Panc1 (cell line): ENCODE data around the gene RPA3. TPM values are rescaled to one million over a fixed set of nuclear protein-coding genes. Genes with fewer than 3 reads are reported as not detected.

ENCODE experiments used
- ATAC-seq: fragments of 200-7000 bp; cut with Tn5 transposase; 2 replicates; pipeline ENCODE4 v1.9.1; 2020; ENCODE audit warnings: mild to moderate bottlenecking, moderate library complexity
- BruUV-seq: library from RNA; stranded (reverse); fragments of 400-500 nt; replicated peaks from 2 replicates; lab custom pipeline; 2021; lab: Mats Ljungman, UMichigan
- CTCF ChIA-PET: fragments of 300-600 bp; sonication (Branson Sonifier 250); formaldehyde crosslinking; loops from one replicate; lab custom pipeline; 2022; ENCODE audit warnings: antibody characterized with exemption; lab: Charles Lee
- POLR2A ChIA-PET: fragments of 300-600 bp; sonication (Branson Sonifier 250); formaldehyde crosslinking; loops from one replicate; lab custom pipeline; 2022; ENCODE audit warnings: antibody characterized with exemption; lab: Charles Lee
- DNase-seq: peaks from one replicate; pipeline ENCODE4 v3.0.0-alpha.2; 2010; ENCODE audit warnings: low read depth, low spot score
- H3K27ac ChIP-seq: 2 replicates; pipeline ENCODE4 v1.5.1; 2011; ENCODE audit warnings: mild to moderate bottlenecking, low read length, inconsistent platforms
- H3K27me3 ChIP-seq: fragments of 200-500 bp; sonication (Bioruptor generic); 2 replicates; pipeline ENCODE4 v1.6.0; 2014; ENCODE audit warnings: low read length, inconsistent platforms; ENCODE audit not compliant: control insufficient read depth, insufficient read depth
- H3K36me3 ChIP-seq: fragments of 200-500 bp; sonication (Bioruptor generic); 2 replicates; pipeline ENCODE4 v1.5.1; 2014; ENCODE audit warnings: inconsistent platforms, mild to moderate bottlenecking, low read length, moderate library complexity; ENCODE audit not compliant: control insufficient read depth, insufficient read depth
- H3K4me1 ChIP-seq: 2 replicates; pipeline ENCODE4 v1.5.1; 2011; ENCODE audit warnings: inconsistent platforms, mild to moderate bottlenecking, low read length, moderate library complexity; ENCODE audit not compliant: control insufficient read depth, insufficient read depth
- H3K4me3 ChIP-seq, 2 experiments: 2 replicates each; pipeline ENCODE4 v1.5.1; 2011 to 2012; ENCODE audit warnings: low read depth in 2 of 2, low read length in 2 of 2, mild to moderate bottlenecking in 2 of 2, inconsistent platforms in 1 of 2, moderate library complexity in 1 of 2
- H3K9me3 ChIP-seq: fragments of 200-500 bp; sonication (Bioruptor generic); 2 replicates; pipeline ENCODE4 v1.5.1; 2014; ENCODE audit warnings: low read depth, mild to moderate bottlenecking, inconsistent platforms, low read length, moderate library complexity; ENCODE audit not compliant: control insufficient read depth, insufficient read depth
- CTCF ChIP-seq: fragments of 450-650 bp; IDR thresholded peaks from 2 replicates; pipeline ENCODE4 v1.5.1; 2017; ENCODE audit warnings: mild to moderate bottlenecking
- POLR2AphosphoS5 ChIP-seq: IDR thresholded peaks from 2 replicates; pipeline ENCODE4 v1.6.1; 2012; ENCODE audit warnings: mild to moderate bottlenecking, low read depth, low read length, moderate library complexity
- REST ChIP-seq, 2 experiments: IDR thresholded peaks; 2 replicates each; pipeline ENCODE4 v1.6.1; 2011 to 2012; ENCODE audit warnings: low read depth in 2 of 2, control low read depth in 1 of 2, low read length in 1 of 2, mild to moderate bottlenecking in 1 of 2, moderate library complexity in 1 of 2; ENCODE audit not compliant: insufficient read depth in 1 of 2
- SIN3A ChIP-seq: IDR thresholded peaks from 2 replicates; pipeline ENCODE4 v1.6.1; 2012; ENCODE audit warnings: low read depth, mild to moderate bottlenecking, low read length, moderate library complexity, borderline replicate concordance; ENCODE audit not compliant: insufficient read depth
- TCF7L2 ChIP-seq: IDR thresholded peaks from 2 replicates; pipeline ENCODE4 v1.6.1; 2011; ENCODE audit warnings: mild to moderate bottlenecking, low read depth, low read length, inconsistent platforms
- in situ Hi-C: cut with HindIII; loops from 2 replicates; pipeline ENCODE4 v1.10.0; 2016; ENCODE audit warnings: low sequenced_read_pairs, low pct_unique_long_range_greater_than_20kb
- intact Hi-C: fragments of 100-400 bp; cut with micrococcal nuclease; formaldehyde crosslinking; loops from one replicate; pipeline ENCODE4 v1.10.0; 2022; ENCODE audit not compliant: unreplicated experiment
- total RNA-seq: library from RNA; stranded (reverse); gene quantifications from one replicate; pipeline ENCODE4 v1.2.1, GENCODE V29; 2021; ENCODE audit not compliant: unreplicated experiment

RPA3 gene
- total RNA-seq, 1 experiment from 2014 or later: 93.5 TPM

- H3K9me3 ChIP-seq: no peaks in the 10 kb centered on the region
- H3K36me3 ChIP-seq: no peaks in the 10 kb centered on the region
- H3K4me1 ChIP-seq: peaks cover 8% of the 10 kb centered on the region; the same call in 1 of the 2 replicates
- DNase-seq (peak; percentile 77), ATAC-seq (peak; percentile 82)
- BruUV-seq: no TSS peak
- peak overlapping the region; percentile 58; the same call in 1 of the 2 replicates for H3K27ac ChIP-seq
- in situ Hi-C loops (no loop called here), intact Hi-C loops (loop anchor here (5.0 to 10.0 kb wide), 4 partner anchors 80 to 453 kb away; no protein-coding TSS in a partner anchor)
- H3K4me3 ChIP-seq: peak overlapping the region; percentile 28 to 59
- ChIA-PET POLR2A (no interaction called here), CTCF (no interaction called here)
- no peaks in the 10 kb centered on the region for H3K27me3 ChIP-seq
- TF ChIP-seq REST (IDR thresholded peaks at IDR 0.05; ENCODE audit: insufficient read depth in 1 of 2, low read depth in 2 of 2, low read length in 1 of 2) (no peak), CTCF (no peak), TCF7L2 (no peak), POLR2AphosphoS5 (no peak), SIN3A (no peak)
Observed at GRCh38 chr7:7761974-7762779, 43.8 kb upstream of the RPA3 start.

GRCh38 chr7:7761340-7761973, 43.0 kb upstream of the RPA3 start:
- Histone ChIP-seq H3K27me3 (no peaks in the 10 kb centered on the region), H3K9me3 (no peaks in the 10 kb centered on the region), H3K4me3 (peak overlapping the region in 1 of 2 experiments; percentile 59; a peak in 2 of 4 replicates), H3K4me1 (peaks cover 8% of the 10 kb centered on the region; the same call in 1 of the 2 replicates), H3K27ac (no peak overlapping the region), H3K36me3 (no peaks in the 10 kb centered on the region)
- TF ChIP-seq REST (IDR thresholded peaks at IDR 0.05; ENCODE audit: insufficient read depth in 1 of 2, low read depth in 2 of 2, low read length in 1 of 2) (no peak), CTCF (peak; percentile 59; the same call in 1 of the 2 replicates)
- DNase-seq (peak; percentile 58), ATAC-seq (peak; percentile 73)
- intact Hi-C loops: loop anchor here (5.0 to 10.0 kb wide), 4 partner anchors 79 to 453 kb away; no protein-coding TSS in a partner anchor
- ChIA-PET CTCF (interaction anchor here (0.7 to 0.9 kb wide), 2 partner anchors 22 to 80 kb away, joined by 3 to 10 read pairs; no protein-coding TSS in a partner anchor), POLR2A (no interaction called here)
- in situ Hi-C loops: no loop called here
- no TSS peak for BruUV-seq
